ENCODE data around the gene SENP1.
A peak's percentile ranks its signal among the peaks of the same experiment; 100 is the strongest.

DNA sequence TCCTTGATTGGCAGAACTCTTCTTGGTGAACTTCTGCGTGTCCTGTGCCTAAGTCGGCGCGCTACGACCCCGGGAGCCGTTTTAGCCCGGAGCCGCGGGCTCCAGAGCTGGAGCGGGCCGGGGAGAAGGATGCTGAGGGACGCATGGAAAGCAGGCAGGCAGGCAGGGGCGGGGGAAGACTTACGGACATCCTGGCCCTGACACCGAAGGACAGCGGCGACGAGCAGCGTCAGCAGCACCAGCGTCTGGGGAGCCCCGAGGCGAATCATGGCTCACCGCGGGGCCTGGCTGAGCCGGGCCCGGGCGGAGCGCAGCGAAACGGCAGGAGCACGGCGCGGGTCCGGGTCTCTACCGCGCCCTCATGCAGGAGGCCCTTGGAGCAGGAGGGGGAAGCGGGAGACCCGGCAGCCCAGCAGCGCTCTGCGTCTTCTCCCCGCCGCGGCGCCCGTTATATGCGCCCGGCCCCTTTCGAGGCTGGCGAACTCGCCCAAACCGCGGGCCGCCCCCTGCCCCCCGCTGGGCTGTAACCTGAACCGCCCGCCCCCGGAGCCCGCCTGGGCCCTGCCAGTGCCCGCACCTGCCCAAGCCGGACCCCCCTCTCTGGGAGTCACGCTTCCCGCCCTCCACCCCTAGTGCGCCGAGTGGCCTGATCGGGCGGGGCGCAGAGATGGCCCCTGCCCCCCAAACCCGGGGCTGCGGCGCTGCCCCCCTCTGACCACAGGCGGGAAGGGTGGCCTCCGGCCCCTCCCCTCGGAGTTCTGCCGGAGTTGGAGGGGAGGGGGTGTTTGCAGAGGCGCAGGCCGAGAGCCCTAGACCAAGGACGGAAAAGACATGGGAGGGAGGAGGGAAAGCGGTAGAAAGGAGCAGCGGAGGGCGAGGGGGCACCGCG, 101.6 kb downstream of the SENP1 start, which contains the start of gene COL2A1:
- TF ChIP-seq, protein P1, sequence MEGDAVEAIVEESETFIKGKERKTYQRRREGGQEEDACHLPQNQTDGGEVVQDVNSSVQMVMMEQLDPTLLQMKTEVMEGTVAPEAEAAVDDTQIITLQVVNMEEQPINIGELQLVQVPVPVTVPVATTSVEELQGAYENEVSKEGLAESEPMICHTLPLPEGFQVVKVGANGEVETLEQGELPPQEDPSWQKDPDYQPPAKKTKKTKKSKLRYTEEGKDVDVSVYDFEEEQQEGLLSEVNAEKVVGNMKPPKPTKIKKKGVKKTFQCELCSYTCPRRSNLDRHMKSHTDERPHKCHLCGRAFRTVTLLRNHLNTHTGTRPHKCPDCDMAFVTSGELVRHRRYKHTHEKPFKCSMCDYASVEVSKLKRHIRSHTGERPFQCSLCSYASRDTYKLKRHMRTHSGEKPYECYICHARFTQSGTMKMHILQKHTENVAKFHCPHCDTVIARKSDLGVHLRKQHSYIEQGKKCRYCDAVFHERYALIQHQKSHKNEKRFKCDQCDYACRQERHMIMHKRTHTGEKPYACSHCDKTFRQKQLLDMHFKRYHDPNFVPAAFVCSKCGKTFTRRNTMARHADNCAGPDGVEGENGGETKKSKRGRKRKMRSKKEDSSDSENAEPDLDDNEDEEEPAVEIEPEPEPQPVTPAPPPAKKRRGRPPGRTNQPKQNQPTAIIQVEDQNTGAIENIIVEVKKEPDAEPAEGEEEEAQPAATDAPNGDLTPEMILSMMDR (conservative IDR thresholded peaks at IDR 0.05; ENCODE audit: low read depth, low read length): no peak
- TF ChIP-seq EZH2 (IDR thresholded peaks at IDR 0.05; ENCODE audit: borderline replicate concordance, low read depth, low read length, poor library complexity, severe bottlenecking): peak; percentile 63
